GM12874 (cell line): ENCODE results near the gene MPV17L2.

Experiments
- TF ChIP-seq, protein P1 (sequence below): IDR thresholded peaks from 2 replicates; pipeline ENCODE4 v1.5.1; 2011; ENCODE audit warnings: low read depth, mild to moderate bottlenecking, control low read depth, low read length, moderate library complexity; ENCODE audit not compliant: insufficient read depth

MPV17L2 gene

DNA sequence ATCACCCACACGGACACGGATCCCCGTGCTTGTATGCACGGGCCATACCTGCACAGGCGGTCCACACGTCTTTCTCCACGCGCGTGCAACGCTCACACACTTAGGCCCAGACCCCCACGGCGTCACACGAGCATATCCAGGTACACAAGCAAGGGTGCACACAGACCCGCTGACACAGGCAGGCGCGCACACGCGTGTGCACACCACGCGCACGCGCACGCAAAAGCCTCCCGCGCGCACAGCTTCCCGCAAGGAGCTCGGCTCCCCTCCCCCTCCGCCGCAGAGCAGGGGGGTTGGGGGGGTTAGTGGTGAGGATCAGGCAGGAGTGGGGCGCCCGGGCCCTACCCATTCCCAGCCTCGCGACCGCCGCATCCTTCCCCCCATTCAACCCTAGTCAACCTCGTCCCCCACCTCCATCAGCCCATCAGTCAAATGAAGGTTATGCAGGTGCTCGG is 10.4 kb downstream of the MPV17L2 start:
- TF ChIP-seq, protein P1, sequence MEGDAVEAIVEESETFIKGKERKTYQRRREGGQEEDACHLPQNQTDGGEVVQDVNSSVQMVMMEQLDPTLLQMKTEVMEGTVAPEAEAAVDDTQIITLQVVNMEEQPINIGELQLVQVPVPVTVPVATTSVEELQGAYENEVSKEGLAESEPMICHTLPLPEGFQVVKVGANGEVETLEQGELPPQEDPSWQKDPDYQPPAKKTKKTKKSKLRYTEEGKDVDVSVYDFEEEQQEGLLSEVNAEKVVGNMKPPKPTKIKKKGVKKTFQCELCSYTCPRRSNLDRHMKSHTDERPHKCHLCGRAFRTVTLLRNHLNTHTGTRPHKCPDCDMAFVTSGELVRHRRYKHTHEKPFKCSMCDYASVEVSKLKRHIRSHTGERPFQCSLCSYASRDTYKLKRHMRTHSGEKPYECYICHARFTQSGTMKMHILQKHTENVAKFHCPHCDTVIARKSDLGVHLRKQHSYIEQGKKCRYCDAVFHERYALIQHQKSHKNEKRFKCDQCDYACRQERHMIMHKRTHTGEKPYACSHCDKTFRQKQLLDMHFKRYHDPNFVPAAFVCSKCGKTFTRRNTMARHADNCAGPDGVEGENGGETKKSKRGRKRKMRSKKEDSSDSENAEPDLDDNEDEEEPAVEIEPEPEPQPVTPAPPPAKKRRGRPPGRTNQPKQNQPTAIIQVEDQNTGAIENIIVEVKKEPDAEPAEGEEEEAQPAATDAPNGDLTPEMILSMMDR, result no peak

DNA sequence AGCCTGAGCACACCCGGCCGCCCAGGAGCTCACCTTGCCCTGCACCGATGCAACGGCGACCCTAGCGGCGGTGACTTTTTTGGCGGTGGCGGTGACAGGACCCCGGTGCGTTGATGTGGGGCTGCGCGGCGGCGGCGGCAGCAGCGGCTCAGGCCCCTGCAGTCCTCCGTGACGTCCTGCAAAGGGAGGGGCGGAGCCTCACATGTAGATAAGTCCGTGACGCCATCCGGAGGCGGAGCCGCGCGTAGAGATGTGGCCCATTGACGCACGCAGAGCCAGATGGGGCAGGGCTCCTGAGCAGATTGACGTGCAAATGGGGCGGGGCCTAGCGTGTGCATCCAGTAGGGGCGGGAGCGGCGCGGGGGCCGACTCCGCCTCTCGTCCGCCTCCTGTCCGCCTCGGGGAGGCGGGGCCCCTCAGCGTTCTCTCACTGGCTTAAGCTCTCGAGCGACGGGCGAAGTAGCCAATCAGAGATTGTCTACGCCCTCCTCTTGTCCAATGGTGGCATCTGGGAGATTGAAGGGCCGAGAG is 10.9 kb downstream of the MPV17L2 start, which contains the start of gene RAB3A:
Gene RAB3A, minus strand, starts transcription at position 180 of the 531 bp plus-strand sequence. CDS start 1,302 bp downstream, outside the sequence.
- TF ChIP-seq, protein P1, result no peak

DNA sequence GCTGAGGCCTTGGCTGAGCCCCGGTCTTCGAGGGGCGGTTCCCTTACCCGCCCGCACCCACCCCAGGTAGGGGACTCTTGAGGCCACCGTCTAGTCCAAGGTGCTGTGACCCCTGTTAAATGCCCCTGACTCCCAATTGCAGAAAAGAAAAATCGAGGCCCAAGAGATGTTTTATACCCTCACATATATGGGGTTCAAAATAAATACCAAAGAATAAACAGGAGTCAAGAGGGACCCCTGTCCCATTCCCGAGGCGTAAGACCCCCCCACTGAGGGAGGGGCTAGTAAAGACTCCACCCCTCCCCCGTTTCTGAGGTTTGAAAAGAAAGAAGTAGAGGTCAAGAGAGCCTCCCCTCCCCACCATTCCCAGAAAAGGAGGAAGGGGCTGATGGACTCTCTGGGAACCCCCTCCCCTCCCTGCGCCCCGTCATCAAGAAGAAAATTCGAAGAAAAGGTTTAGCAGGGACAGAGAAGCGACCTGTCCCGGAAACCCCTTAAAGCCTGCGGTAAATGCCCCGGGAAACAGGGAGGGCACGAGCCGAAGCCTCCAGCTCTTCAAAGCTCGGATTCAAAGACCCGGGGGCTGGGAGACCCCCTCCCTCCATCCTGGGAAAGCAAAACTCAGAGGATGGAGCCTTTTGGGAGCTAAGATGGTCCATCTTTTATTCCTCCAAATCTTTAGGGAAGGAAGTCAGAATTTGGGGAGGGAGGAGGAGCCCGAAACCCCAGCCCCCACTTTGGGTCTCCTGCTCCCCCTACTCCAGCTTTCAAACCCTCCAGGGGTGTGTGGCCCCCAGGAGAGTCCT is 11.6 kb downstream of the MPV17L2 start:
- TF ChIP-seq, protein P1, result no peak

DNA sequence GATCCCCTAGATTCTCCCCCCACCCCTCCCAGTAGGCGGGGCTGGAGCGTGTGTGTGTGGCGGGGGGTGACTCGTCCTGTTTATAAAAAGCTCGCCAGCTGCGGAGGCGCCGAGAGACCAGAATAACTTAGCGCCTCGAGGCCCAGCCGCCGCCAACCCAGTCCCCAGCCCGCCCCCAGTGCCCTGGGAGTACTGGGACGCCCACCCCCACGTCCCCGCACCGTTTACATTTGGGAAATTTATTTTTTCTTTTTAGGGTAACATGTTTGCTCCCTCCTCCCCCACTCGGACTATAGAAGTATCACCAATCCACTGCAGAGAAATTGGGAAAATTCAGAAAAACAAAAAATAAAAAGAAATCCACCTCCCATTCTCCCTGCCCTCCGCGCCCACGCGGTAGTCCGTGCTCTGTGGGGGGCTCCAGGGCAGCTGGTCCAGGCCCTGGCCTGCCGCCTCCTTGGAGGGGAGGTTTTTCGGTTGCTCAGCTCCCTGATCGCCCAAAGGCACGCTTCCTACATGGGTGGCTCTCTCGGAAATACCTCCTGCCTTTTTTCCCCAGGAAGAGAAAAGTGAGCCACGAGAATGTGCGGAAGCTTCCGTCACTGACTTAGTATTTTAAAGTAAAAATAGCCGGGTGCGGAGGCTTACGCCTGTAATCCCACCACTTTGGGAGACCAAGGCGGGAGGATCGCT is 12.3 kb downstream of the MPV17L2 start:
- TF ChIP-seq, protein P1, result no peak

DNA sequence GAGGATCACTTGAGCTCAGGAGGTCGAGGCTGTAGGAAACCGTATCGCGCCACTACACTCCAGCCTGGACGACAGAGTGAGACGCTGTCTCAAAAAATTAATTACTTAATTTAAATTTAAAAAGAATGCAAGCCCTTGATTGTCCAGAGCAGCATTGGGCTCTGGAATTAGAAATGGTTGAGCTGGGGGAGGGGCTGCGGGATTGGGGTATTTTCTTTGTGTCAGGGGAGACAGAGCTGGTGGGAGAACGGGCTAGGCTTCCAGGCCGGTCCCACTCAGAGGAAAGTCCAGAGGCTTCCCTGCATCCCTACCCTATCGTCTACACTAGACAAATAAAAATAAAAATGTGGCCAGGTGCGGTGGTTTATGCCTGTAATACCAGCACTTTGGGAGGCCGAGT is 13.0 kb downstream of the MPV17L2 start:
- TF ChIP-seq, protein P1, result no peak

DNA sequence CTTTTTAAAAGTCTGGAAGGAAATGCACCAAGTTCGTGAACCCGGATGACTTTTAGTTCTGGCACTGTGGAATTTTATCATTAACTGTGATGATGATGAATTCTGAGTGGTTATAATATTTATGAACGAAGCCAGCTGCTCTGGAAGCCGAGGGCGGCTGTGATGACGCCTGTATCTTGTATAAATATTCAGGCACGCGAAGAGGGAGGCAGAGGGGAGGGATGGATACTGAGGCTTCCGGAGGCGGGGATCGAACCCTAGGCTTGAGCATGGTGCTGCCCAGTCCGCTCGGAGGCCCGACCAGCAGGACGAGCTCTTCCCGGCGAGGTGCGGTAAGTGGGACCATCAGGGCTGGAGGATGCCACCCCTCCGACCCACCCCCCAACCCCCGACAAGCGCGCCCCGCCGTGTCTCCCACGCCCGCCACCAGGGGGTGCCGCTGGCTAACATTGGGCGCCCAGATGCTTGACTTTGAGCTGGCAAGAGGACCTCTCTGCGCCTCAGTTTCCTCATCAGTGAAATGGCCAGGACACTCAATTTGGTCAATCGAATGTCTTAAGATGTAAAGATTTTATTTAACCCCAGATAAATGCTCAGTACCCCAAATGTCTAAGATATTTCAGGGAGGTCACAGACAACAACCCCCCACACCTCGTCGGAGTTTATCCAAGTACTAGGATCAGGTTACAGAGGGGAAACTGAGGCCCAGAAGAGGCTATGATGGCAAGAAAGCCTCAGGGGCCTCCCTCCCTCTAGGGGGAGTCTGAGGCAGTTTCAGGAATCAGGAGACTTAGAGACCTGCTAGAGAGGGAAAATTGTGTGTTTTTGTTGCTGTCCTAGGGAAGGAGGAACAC is 15.3 kb downstream of the MPV17L2 start:
- TF ChIP-seq, protein P1, result peak; percentile 83

DNA sequence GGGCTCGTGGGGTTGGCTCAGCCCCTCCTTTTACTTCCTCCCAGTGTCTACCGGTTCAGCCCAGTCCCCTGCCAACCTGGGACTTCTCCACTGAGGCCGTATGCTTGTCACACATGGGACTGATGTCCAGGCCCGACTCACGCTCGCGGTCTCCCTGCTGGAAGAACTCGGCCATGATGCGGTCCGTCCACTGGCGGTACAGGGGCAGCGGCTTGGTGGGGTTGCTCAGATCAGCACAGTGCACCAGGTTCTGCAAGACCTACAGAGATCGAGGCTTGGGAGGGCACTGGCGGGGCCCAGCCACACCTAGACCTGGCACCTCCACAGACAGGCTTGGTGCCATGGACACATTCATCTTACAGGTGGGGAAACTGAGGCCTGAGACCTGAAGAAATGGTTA is 18.7 kb downstream of the MPV17L2 start:
- TF ChIP-seq, protein P1, result no peak
